ENCODE measurements around the gene SYNJ1.
"Not testable (repeated sequence)": the region's sequence is repeated elsewhere in the genome, so short reads cannot be mapped to it uniquely, and the experiment has no call there.

SYNJ1 gene

DNA sequence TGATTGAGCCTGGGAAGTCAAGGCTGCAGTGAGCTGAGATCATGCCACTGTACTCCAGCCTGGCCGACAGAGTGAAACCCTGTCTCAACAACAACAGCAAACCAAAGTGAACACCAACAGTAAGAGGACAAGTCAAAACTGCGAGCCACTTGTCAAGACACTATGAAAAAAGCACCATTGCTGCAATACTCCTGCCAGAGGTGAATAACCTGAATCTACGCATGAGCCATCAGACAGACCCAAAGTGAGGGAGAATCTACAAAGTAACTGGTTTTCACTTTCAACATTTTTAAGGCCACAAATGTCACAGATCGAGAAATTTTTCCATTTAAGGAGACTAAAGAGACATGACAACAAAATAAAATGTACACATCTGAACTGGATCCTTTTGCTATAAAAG, 21.9 kb downstream of the SYNJ1 start:
- no peak for DNase-seq (ENCODE audit: low read depth, low spot score)

DNA sequence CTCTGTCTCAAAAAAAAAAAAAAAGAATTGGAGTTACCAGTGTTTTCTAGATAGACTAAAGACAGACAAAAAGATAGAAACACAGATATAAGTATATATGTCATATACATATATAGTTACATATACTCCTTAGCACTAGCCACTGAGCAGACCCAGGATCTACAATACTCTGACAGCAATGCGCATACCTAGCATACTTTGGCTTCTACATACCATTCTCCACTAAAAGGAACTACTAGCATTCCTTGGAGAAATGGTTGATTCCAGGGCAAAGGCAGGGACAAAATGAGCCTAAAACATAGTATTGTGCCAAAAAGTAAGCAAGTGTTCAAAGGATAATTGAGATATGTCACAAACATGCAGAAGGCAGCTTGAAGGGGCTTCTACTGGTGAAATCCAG, 22.7 kb downstream of the SYNJ1 start:
- no peak overlapping the region for H3K4me3 ChIP-seq (ENCODE audit: low read length)

More for the DNA sequence above, 21.9 kb downstream of the SYNJ1 start:
- H3K4me3 ChIP-seq (ENCODE audit: low read length): no peak overlapping the region

DNA sequence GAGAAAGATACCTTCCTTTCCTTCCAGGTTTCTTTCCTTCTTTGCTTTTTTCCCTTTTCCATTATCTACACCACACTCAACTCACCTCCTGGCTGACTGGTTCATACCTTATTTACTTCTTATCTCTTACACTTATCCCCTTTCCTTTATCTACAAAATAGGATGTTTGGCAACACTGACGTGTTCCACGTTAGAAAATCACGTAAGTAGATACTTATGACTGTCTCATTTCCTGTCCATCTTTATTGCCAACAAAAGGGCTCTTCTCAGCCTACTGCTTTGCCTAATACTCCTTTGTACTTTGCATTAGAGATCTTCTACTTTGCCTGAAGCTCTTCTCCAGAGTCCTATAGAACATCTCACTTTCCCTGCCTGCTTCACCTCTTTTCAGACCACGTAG, 25.1 kb downstream of the SYNJ1 start:
- DNase-seq (ENCODE audit: low read depth, low spot score): no peak
- H3K4me3 ChIP-seq (ENCODE audit: low read length): no peak overlapping the region

More for the DNA sequence above, 22.7 kb downstream of the SYNJ1 start:
- DNase-seq (ENCODE audit: low read depth, low spot score): no peak

GRCh38 chr21:32698971-32699693, 28.7 kb downstream of the SYNJ1 start:
- H3K4me3 ChIP-seq (ENCODE audit: low read length): no peak overlapping the region

DNA sequence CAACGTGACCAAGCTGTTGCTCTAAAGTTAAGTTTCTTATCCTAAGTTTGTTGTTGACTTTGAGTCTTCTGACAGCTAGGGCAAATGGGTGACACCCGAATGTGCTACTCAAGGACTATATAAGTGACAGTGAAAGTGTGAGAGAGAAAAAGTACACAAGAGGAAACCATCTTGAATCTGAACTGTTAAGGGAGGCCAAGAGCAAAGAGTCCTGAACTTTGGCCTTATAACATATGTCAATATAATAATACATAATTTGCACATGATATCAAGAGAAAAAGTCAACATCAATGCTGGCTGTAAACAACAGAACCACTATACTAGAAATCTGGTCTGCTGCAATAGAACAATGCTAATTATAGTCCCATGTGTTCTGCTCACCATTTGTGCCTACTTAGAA, 29.5 kb downstream of the SYNJ1 start:
- DNase-seq (ENCODE audit: low read depth, low spot score): no peak
- H3K4me3 ChIP-seq (ENCODE audit: low read length): no peak overlapping the region

More at GRCh38 chr21:32698971-32699693, 28.7 kb downstream of the SYNJ1 start:
- DNase-seq (ENCODE audit: low read depth, low spot score): no peak

- H3K4me3 ChIP-seq (ENCODE audit: low read length); DNase-seq (ENCODE audit: low read depth, low spot score): not testable (repeated sequence)
These were observed 32.3 kb downstream of the SYNJ1 start for GRCh38 chr21:32695482-32695881.

- DNase-seq (ENCODE audit: low read depth, low spot score): no peak
- H3K4me3 ChIP-seq (ENCODE audit: low read length): no peak overlapping the region
These were observed 34.2 kb downstream of the SYNJ1 start for GRCh38 chr21:32693581-32693980.

DNA sequence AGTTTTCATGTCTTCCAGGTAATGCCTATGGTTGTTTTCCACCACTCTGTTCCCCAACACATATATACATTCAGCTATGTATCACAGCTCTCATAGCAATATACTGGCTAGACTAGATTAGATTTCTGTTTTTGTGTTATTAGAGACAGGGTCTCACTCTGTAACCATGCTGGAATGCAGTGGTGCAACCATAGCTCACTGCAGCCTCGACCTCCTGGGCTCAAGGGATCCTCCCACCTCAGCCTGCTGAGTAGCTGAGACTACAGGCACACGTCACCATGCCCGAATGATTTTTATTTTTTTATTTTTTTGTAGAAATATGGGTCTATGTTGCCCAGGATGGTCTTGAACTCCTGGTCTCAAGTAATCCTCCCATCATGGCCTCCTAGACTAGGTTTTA, 37.7 kb downstream of the SYNJ1 start:
- H3K4me3 ChIP-seq (ENCODE audit: low read length): no peak overlapping the region
- DNase-seq (ENCODE audit: low read depth, low spot score): no peak

GRCh38 chr21:32687643-32688345, 40.0 kb downstream of the SYNJ1 start:
- no peak for DNase-seq (ENCODE audit: low read depth, low spot score)
- no peak overlapping the region for H3K4me3 ChIP-seq (ENCODE audit: low read length)

- DNase-seq (ENCODE audit: low read depth, low spot score): no peak
- H3K4me3 ChIP-seq (ENCODE audit: low read length): no peak overlapping the region
These were observed 44.9 kb downstream of the SYNJ1 start for GRCh38 chr21:32682696-32683474.

DNA sequence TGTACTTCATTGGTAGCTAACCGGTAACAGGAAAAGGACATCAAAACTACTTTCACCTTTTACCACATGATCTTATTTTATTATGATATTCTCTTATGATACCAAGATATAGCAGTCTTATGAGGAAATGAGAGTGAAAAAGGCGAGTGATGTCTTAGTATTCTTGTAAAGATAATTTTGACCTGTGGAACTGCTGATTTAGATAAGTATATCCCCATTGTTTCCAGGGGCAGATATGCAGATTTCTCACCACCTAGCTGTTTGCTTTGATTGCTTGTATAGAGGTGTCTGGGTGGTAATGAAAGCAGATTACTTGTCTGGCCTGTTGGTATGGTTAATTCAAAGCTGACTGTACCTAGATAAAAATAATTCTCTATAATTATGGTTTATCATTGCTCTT, 53.1 kb downstream of the SYNJ1 start:
- no peak overlapping the region for H3K4me3 ChIP-seq (ENCODE audit: low read length)
- DNase-seq (ENCODE audit: low read depth, low spot score): no peak

- no peak overlapping the region for H3K4me3 ChIP-seq (ENCODE audit: low read length)
- no peak for DNase-seq (ENCODE audit: low read depth, low spot score)
These were observed 53.8 kb downstream of the SYNJ1 start for GRCh38 chr21:32674038-32674437.

DNA sequence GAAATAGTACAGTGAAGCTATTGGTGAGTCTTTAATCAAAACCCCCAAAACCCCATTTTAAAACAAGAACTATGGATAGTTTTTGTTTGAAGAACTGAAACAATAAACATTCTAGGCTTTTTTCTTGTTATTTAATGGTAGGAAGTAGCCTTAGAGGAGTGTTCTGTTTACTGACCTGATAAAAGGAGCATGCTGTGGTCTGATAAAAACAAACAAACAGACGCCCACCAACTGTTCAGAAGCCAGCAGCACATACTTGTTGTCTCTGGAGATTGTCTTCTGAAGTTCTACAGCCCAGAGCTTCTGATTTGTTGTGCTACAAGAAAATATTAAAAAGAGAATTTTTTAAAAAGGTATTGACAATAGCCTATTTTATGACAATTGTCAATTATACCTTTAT, 61.6 kb downstream of the SYNJ1 start:
- no peak overlapping the region for H3K4me3 ChIP-seq (ENCODE audit: low read length)
- DNase-seq (ENCODE audit: low read depth, low spot score): no peak

DNA sequence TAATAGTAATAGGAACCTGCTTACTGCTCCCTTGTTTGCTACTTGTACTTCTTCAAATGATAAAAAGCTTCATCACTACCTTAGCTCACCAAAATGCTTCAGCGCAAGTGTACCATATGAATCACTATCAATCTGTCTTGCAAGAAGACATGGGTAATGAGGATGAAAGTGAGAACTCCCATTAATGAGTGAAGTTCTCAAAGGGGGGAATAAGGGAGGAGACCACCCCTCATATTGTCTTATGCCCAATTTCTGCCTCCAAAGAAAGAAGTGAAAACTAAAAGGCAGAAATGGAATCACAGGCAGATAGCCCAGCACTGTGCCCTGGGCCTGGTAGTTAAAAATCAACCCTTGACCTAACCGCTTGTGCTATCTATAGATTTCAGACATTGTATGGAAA, 63.7 kb downstream of the SYNJ1 start:
- H3K4me3 ChIP-seq (ENCODE audit: low read length); DNase-seq (ENCODE audit: low read depth, low spot score): not testable (repeated sequence)

DNA sequence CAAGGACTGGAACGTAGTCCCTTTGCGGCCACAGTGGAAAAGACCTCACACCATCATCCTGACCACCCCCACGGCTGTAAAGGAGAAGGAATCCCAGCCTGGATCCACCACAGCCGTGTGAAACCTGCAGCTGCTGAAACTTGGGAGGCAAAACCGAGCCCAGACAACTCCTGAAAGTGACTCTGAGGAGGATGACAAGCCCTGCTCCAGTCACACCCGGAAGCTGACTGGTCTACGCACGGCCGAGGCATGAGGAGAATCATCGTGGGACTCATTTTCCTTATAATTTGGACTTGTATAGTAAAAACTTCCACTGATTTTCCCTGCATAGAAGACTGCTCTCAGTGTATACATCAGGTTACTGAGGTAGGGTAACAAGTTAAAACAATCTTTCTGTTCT, 65.8 kb downstream of the SYNJ1 start:
- not testable (repeated sequence) for DNase-seq (ENCODE audit: low read depth, low spot score); H3K4me3 ChIP-seq (ENCODE audit: low read length)

DNA sequence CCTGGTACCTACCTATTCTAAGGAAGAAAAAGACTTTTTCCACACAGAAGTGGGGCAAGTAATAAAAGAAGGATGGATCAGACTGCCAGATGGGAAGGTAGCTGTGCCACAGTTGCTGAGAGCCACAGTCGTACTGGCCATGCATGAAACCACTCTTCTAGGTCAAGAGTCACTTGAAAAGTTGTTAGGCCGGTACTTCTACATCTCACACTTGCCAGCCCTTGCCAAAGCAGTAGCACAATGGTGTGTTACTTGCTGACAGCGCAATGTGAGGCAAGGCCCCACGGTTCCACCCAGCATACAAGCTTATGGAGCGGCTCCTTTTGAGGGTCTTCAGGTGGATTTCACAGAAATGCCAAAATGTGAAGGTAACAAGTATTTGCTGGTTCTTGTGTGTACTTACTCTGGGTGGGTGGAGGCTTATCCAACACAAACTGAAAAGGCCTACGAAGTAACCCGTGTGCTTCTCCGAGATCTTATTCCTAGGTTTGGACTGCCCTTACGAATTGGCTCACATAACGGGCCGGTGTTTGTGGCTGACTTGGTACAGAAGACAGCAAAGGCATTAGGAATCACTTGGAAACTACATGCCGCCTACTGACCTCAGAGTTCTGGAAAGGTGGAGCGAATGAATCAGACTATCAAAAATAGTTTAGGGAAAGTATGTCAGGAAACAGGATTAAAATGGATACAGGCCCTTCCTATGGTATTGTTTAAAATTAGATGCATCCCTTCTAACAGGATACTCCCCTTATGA, 66.6 kb downstream of the SYNJ1 start:
- DNase-seq (ENCODE audit: low read depth, low spot score); H3K4me3 ChIP-seq (ENCODE audit: low read length): not testable (repeated sequence)

DNA sequence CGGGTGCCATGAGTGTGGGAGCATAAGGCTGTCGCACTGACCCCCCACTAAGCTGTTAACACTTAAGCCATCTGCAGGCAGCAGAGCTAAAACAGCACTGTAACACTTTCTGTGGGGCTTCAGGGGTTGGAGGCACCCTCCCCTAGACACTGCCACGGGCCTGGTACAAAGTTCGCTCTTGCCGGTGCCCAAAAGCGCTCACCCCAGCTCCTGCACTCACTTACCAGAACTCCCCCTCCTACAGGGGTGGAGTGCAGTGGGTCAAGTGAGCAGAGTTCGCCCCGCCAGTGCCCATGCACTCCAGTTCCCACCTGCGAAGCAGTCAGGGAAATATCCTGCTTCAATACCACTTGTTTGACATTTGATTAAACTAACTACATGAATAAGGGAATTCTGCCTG, 69.3 kb downstream of the SYNJ1 start:
- H3K4me3 ChIP-seq (ENCODE audit: low read length): no peak overlapping the region
- DNase-seq (ENCODE audit: low read depth, low spot score): no peak

DNA sequence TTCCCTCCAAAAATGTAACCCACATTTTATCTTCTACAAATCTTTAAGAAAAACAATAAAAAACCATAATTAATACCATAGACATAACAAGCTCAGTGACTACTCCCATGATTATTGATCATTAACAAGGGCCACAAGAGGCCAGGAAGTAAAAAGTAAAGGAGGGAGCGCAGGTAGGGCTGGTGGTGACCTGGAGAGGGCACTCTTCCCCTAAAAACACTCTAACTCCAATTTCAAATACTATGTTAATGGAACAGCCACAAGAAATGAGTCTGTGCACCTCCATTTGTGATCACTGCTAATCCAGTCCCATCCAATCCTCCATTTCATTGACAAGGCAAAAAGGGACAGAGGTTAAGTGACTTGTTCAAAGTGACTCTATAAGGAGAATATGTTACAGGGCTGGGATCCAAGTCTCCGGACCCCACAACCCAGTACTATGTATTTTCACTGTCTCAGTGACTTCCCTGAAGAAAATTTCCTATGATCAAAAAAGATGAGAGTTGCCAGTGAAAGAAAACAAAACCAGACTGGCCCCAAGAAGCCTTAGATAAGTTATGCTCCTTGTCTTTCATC, 74.4 kb downstream of the SYNJ1 start:
- no peak overlapping the region for H3K4me3 ChIP-seq (ENCODE audit: low read length)
- DNase-seq (ENCODE audit: low read depth, low spot score): peak; percentile 27

- DNase-seq (ENCODE audit: low read depth, low spot score): no peak
- no peak overlapping the region for H3K4me3 ChIP-seq (ENCODE audit: low read length)
These were observed 79.6 kb downstream of the SYNJ1 start for GRCh38 chr21:32648165-32648564.

Measured in Jurkat, Clone E6-1 (cell line).